Brain pericyte (primary cell): ENCODE measurements around the gene FBXW5.

Experiments used
- DNase-seq: peaks from one replicate; pipeline ENCODE4 v3.0.0-alpha.2; 2012; ENCODE audit warnings: low read depth, low spot score

The FBXW5 gene

GRCh38 chr9:136910197-136910900, 34.2 kb downstream of the FBXW5 start:
- no peak for DNase-seq

GRCh38 chr9:136907011-136907914, 37.3 kb downstream of the FBXW5 start:
- no peak for DNase-seq

GRCh38 chr9:136906266-136906665, 38.3 kb downstream of the FBXW5 start:
- no peak for DNase-seq

GRCh38 chr9:136903041-136903554, 41.4 kb downstream of the FBXW5 start:
- DNase-seq, result no peak

- no peak for DNase-seq
Observed at GRCh38 chr9:136902259-136902821, 42.2 kb downstream of the FBXW5 start.

- no peak for DNase-seq
Observed at GRCh38 chr9:136901516-136902258, 42.9 kb downstream of the FBXW5 start.

GRCh38 chr9:136900988-136901515, 43.5 kb downstream of the FBXW5 start:
- no peak for DNase-seq

GRCh38 chr9:136900556-136900955, 44.0 kb downstream of the FBXW5 start:
- DNase-seq, result no peak

GRCh38 chr9:136899196-136899595, 45.3 kb downstream of the FBXW5 start:
- no peak for DNase-seq

GRCh38 chr9:136898483-136899100, 45.9 kb downstream of the FBXW5 start:
- no peak for DNase-seq

- DNase-seq, result no peak
Observed at GRCh38 chr9:136896027-136896426, 48.5 kb downstream of the FBXW5 start.

- DNase-seq, result no peak
Observed at GRCh38 chr9:136890661-136891060, 53.9 kb downstream of the FBXW5 start.
